Activated T-cell treated with anti-CD3 and anti-CD28 coated beads, Interleukin-2, amount 50 U/mL, for 72 hours (primary cell): ENCODE measurements around the gene C2CD5. TPM values are rescaled to one million over a fixed set of nuclear protein-coding genes. Genes with fewer than 3 reads are reported as not detected.

Source experiments
- total RNA-seq, 2 donors: library from RNA; stranded (reverse); gene quantifications; one replicate each; pipeline ENCODE4 v1.2.3, GENCODE V29; 2022

The C2CD5 gene
- total RNA-seq, 2 donors from 2014 or later = 37.4 to 44.1 TPM

Other genes with a start within 250 kb of the C2CD5 start
- 1 to 10 TPM; 2.9 to 8.7 TPM for gene ST8SIA1, start 209.8 kb downstream of the C2CD5 start, total RNA-seq
- gene ETNK1, start 80.6 kb upstream of the C2CD5 start, total RNA-seq = 10 to 100 TPM; 84.0 to 88.9 TPM